ENCODE results near the gene SYCE3.

SYCE3 gene

DNA sequence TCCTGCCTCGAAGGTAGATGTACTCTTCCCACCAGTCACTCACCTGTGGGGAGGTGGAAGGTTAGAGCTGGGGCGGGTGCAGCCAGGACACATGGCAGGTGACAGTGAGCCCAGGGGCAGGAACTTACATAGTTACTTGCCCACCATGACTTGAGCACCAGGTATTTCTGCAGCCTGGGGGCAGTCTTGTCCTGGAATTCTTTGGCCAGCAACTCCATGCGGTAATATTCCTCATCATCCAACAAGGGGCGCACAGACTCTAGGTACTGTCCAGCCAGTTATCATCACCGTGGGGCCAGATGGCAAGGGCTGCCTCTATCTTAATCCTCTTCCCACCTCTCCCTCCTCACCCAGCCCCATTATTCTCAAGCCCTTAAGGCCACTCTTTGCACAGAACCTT, 13.4 kb upstream of the SYCE3 start:
- DNase-seq (ENCODE audit: low read depth) = no peak

DNA sequence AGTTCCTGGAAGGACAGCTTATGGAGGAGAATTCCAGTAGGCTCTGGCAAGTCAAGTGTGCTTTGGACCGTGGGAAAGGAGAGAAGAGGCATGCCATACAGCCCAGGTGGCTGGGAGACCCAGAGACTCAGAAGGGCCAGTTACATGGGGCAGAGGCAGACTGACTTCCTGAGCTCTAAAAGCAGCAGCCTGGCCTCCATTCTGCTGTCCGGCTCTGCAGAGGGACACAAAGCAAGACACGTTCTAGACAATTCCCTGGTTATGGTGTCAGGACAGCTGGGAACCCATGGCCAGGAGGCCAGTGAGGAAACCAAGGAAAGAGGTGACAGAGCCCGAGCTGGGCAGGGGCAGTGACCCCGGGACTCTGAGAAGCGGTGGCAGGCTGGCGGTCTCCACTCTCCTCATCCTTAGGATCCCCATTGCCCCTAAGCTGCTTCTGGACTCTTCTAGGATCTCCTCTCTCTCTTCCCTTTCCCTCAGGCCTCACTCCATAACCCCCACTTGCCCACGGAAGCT, 12.8 kb upstream of the SYCE3 start:
- no peak for DNase-seq (ENCODE audit: low read depth)

DNA sequence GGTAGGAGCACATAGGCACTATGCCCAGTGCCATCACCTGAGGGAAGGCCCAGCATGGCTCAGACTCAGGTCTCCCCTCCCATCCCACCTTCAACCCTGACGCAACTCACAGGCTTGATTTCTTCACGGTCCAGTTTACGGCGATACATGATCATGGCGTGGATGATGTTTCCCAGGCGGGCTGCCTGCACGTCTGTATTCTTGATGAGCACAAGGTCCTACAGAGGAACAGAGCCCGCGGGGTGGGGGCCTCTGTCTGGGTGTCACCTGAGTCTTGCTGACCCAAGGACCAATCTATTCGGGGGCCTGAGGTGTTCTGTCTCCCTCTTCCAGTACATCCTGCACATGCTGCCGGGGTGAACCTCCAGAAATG, 11.7 kb upstream of the SYCE3 start:
- no peak for DNase-seq (ENCODE audit: low read depth)

DNA sequence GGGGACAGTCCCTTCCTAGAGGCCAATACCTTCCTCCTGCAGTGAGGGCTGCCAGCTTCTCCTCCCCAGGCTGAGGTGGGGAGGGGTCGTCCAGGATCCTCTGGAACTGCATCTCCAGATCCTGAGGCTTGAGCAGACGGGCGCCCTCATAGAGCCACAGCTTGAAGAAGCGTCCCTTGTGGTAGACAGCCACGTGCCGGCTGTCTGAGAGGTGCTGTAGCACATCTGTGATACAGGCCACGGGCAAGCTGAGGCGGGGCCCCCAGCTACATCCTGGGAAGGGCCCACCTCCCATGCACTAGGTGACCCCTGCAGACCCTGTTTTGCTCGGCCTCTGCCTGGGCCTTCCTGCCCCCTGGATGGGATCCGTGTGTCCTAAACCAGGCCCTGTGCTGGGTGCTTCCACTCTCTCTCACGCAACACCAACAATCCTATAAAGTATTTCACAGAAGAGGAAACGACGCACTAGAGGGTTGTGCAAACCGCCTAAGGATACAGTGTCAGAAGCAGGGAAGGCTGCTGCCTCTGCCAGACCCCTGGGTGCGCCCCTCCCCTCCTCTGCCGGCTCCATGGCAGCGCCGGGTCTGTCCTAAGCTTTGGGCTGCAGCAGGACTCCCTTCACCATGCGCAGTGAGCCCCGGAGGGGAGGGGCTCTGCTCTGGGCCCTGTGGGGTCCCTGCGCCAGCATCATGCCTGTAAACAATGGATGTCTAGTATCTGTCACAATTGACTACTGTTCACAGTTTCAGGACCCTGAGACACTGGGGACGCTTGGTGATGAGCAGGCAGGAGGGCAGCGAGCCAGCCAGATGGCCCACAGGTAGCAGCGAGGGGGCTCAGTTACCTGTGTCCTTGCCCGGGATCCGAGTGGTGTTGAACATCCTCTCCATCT, 11.0 kb upstream of the SYCE3 start:
- DNase-seq (ENCODE audit: low read depth) = no peak

DNA sequence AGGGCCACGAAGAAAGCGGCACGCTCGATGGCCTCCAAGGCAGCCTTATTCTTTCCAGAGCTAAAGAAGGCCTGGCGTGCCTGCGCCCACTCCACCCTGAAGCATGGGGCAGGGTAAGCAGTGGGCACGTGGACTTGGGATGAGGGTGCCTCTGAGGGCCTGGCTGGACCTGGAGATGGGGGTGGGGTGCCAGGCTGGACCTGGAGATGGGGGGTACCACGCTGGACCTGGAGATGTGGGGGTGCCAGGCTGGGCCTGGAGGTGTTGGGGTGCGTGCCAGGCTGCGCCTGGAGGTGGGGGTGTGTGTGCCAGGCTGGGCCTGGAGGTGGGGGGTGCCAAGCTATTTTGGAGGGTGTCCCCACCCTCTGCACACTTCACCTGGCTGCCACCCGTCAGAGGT, 10.2 kb upstream of the SYCE3 start:
- no peak for DNase-seq (ENCODE audit: low read depth)

DNA sequence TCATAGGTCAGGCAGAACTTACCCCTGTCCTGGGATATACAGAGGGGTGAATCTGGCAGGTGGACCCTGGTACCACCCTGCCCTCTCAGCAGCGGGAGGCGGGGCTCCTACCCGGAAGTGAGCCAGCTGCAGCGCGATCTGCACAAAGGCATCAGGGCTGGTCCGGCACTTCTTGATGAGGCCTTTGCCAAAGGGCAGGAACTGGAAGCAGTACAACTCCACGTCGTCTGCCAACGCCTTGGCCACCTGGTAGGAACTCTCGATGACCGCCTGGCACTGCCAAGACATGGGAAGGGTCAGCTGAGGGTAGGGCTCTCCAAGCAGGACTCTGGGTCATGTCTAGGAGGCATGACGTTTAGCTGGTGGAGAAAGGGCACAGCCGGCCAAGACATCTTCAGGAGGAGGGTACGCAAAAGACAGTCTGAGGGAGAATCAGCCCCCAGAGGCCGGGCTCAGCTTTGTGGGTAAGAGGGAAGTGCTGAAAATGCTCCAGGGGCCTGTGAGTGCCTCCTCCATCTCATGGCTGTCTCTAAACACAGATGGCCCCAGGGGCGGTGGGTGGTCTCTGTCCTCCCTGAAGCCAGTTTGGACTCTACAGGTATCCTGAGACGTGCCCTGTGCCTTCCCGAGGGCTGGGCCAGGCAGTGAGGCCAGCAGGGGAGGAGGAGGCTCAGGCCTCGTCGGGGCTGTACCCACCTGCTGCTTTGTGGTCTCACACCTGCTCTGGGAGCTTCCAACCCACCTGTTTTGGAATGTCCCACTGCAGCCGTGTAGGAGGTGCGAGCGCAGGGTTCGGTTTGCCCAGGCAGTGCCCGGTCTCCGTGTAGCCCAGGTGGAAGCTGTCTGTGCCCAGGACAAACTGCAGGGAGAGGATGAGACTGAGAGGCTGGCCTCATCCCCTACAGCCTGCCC, 8.8 kb upstream of the SYCE3 start:
- no peak for DNase-seq (ENCODE audit: low read depth)

DNA sequence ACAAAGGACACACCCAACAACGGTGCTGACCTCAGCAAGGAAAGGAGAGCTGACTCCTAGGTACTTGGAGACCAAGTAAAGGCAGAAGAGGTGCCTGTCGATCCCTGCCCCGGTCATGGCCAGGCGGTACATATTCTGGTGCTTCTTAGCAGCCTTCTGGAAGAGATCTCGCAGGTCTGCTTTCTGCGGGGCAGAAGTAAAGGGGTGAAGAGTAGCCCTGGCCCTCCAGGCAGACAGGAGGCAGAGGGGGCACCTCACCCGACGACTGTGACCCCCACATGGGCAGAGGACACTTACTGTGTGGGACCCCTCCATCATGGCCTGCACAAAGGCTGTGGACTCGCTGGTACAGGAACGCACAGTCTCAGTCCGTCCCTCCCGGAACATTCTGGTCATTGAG, 8.1 kb upstream of the SYCE3 start:
- no peak for DNase-seq (ENCODE audit: low read depth)

DNA sequence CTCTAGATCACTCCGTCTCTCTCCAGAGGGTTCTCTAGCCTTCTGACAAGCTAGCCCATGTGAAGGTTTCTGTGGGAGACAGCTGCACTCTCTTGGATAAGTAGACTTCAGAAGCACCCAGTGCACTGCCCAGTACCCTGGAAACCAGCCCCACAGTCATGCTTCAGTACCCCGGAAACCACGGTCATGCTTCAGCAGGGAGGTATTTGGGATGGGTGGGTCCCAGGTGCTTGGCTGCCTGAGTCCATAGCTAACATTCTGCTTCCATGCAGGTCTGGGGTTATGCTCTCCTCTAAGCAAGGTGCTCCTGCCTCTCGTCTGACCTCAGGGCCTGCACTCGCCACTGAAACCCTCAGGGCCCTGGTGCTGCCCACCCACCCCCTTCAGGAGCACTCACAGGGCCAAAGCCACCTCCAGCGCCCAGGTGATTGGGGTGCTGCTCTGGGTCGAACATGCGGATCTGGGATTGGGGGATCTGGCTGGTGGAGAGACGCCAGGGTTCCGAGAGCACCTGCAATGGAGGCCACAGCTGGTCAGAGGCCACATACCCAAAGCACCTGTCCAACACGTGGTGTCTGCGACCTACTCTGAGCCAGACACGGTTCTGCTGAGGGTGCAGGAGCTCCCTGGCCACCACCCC, 7.3 kb upstream of the SYCE3 start:
- DNase-seq (ENCODE audit: low read depth) = no peak

DNA sequence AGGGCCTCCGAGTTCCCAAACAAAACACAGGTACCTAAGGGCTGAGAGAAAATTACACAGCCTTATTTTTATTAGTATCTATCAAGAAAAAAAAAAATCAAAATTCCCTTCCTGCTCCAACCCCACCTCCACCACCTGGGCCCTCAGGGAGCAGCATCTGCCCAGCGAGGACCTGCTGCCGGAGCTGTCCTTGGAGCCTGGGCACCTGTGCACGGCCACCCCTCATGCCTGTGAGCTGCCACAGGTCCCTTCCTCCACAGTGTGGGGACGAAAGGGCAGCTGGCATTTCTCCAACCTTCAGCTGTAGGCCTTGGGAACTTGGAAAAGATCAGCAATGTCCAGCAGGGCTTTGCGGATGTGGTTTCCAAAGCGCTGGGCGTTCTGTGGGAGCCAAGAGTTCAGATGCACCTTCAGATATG, 6.3 kb upstream of the SYCE3 start:
- no peak for DNase-seq (ENCODE audit: low read depth)

DNA sequence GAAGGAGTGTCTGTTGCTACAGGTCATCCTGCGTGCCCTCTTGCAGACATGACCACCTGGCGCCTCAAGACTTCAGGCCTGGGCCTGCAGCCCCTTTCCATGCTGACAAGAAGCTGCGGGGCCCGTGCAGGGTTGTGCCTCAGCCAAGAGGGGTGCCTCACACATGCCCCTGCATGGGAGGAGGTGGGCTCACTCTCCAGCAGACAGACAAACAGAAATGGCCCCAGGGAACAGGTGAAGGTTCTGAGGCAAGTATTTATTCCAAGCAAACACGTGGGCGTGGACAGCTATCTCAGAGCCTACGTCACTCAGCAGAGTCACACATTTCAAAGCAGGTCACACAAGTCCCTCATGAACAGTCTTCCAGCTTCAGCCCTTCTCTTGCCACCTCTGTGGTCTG, 5.9 kb upstream of the SYCE3 start:
- no peak for DNase-seq (ENCODE audit: low read depth)

DNA sequence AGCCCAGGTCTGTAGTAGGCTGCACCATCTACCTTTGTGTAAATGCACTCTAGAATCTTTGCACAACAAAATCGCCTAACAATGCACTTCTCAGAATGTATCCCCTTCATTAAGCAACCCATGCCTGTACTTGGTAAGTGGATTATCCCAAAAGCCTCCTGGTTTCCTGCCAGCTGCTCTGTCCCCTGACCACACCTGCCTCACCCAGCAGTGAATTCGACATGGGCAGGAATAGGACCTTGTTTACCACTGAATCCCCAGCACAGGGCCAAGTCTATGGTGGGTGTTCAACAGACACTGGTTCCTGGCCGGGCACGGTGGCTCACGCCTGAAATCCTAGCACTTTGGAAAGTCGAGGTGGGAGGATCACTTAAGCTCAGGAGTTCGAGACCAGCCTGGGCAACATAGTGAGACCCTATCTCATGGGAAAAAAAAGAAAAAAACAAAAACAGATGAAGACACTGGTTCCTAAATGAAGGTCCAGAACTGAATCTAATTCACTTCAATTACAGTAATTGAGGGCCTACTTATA, 5.1 kb upstream of the SYCE3 start:
- DNase-seq (ENCODE audit: low read depth) = no peak

DNA sequence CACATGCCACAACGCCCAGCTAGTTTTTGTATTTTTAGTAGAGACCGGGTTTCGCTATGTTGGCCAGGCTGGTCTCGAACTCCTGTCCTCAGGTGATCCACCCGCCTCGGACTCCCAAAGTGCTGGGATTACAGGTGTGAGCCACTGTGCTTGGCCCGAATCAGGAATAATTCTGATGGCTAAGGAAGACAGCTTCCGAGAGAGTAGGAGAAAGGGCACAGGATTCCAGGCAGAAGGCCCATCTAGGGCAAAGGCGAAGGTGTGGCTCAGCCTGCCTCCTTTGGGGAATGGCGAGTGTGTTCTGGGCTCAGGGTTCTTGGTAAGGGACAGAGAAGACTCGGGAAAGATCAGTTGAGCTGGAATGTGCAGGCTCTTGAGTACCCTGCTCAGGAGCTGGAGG, 1.6 kb upstream of the SYCE3 start:
- no peak for DNase-seq (ENCODE audit: low read depth)

DNA sequence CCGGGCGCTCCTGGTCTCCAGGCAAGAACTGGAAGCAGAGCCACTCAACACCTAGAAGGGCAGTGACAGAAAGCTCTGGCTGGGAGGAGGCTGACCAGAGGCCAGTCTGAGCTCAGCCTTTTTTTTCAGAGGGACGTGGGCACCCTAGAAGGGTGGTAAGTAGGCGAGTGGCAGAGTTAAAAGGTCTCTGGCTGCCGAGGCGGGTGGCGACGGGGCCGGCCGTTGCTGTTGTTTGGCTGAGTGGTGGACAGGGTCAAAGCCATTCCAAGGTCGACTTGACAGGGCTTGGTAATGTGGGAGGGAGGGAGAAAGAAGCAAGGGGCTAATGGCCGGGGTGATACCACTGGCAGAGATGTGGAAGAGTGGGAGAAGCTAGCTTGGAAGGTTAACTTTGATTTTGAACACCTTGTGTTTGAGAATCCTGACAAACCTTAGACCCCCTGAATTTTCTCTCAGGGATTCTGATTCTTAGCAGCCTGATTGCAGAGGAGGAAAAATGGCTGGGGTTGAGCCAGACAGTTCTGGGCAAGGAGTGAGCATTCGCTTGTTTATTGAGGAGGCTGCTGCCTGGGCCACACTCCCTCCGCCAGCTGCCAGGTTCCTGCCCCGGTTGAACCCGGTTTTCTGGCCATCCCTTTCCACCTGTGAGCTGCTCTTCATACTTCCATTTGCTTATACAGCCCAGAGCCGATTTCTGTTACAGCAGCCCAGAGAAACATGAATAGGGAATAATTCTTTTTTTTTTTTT, 868 bp upstream of the SYCE3 start:
- no peak for DNase-seq (ENCODE audit: low read depth)

DNA sequence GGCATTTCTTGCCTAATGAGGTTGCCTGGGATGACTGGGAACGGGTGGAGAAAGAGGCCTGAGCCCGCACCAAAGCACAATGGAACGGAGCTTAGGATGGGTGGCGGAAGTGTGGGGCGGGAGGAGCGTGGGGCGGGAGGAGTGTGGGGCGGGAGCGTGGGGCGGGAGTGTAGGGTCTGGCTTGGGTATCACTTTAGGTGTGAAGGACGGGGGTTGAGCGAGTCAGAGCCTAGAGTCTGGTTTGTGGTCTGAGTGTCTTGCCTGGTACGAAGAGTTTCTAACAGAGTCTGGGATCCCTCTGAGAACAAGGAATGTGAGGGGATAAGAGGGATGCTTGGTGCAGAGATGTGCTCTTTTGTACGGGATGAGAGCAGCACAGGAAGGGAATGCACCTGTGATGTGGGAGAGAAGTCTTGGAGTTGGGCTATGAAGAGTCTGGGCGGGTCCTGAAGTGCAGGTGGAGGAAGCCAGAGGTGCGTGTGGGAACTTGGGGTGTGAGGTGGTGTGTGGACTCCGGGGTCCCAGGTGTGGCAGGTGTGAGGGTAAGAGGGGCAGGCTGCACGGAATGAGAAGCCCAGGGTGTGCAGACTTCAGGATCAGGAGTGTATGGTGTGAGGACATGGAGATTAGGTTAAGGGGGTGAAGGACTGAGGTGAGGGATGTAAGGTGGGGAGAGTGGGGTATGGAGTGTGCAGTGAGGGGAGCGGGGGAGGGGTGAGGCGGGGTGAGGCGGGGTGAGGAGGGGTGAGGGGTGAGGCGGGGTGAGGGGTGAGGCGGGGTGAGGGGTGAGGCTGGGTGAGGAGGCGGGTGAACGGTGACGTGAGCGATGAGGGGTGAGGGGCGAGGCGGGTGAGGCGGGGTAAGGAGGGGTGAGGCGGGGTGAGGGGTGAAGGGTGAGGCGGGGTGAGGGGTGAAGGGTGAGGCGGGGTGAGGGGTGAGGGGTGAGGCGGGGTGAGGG, 1.0 kb downstream of the SYCE3 start:
- no peak for DNase-seq (ENCODE audit: low read depth)

DNA sequence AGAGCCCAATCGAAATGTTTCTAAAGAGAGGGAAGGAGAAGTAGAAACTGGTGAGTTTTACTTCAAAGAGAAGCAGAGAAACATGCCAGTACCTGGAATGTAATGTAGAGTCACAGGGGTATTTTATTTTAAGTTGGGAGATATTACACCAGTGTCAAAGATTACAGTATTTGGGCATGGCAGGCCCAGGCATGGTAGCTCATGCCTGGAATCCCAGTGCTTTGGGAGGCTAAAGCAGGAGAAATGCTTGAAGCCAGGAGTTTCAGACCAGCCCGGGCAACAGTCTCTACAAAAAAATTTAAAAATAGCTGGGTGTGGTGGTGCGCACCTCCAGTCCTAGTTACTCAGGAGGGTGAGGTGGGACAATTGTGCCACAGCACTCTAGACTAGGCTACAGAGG, 2.7 kb downstream of the SYCE3 start:
- DNase-seq (ENCODE audit: low read depth) = no peak

DNA sequence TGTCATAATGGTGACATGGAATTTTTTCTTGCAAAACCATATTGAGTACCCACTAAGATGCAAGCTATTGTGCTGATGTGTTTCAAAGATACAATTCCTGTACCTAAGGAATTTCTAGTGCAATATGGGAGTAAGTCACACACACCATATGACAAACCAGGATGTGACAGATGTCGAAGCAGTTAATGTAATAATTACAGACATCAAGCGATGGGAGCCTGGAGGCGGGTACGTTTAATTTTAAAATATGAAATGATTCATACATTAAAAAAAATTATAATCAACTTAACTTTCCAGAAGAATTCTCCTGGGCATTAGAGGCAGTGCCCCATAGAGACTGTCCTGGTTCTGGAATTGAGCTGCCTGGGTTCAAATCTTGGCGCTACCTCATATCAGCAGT, 6.0 kb downstream of the SYCE3 start:
- no peak for DNase-seq (ENCODE audit: low read depth)

DNA sequence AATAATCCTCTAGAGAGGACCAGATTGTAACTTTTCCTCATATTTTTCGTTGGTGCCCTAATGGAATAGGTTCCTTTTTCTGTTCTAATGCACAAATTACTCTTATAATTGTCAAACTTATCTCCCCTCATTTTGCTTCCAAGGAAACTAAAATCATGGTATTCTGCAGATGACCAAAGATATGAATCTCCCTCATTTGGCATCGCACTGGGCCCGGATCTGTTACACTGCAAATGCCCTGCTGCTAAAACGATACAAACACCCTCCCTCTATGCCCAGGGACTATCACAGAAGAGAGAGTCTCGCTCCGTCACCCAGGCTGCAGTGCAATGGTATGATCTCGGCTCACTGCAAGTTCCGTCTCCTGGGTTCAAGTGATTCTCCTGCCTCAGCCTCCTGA, 9.4 kb downstream of the SYCE3 start:
- DNase-seq (ENCODE audit: low read depth) = no peak

DNA sequence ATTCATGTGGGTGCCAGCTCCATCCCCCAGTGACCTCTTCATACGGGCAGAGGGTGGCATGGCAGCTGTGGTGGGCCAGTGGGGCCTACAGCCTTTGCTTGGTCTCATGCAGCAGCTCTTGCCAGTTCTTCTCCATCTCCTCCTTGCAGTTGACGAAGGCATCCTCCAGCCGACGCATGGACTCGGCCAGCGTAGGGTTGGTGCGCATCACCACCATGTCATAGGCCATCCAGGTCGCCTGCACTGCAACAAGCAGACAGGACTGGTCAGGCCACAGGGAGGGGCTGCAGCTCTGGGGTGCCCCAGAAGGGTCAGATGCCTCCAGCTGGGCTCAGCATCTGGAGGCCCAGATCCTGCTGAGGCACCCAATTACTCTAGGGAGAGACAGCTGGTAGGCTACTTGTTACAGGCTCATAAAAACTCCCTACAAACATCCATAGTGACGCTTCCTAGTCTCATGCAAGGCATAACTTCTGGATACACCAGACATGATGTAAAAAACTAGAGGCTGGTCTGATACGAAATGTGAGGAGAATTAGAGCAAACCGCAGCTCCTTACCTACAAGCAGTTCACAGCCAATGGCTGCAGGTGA, 11.5 kb downstream of the SYCE3 start:
- no peak for DNase-seq (ENCODE audit: low read depth)

DNA sequence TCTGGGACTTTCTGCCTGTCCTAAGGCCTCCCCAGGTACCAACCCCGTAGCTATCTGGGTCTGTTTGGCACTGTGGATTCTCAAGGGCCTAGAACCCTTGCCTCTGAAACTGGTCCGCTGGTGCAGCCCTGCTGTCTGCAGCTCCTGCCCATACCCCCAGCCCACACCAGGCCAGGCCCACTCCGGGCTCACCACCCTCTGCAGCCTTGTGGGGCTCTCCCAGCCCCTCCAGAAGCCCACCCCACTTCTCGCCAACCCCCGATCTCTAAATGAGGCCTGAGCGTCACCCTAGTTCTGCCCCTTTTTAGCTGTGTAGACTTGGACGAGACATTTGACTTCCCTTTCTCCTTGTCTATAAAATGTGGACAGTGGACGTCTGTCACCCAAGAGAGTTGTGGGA, 12.3 kb downstream of the SYCE3 start:
- no peak for DNase-seq (ENCODE audit: low read depth)
